ENCODE results near the gene JAK3. TPM values are rescaled to one million over a fixed set of nuclear protein-coding genes. Genes with fewer than 3 reads are reported as not detected.

Gene JAK3
- total and polyA plus RNA-seq, 4 donors: 2.8 to 5.0 (median 4.3) TPM

DNA sequence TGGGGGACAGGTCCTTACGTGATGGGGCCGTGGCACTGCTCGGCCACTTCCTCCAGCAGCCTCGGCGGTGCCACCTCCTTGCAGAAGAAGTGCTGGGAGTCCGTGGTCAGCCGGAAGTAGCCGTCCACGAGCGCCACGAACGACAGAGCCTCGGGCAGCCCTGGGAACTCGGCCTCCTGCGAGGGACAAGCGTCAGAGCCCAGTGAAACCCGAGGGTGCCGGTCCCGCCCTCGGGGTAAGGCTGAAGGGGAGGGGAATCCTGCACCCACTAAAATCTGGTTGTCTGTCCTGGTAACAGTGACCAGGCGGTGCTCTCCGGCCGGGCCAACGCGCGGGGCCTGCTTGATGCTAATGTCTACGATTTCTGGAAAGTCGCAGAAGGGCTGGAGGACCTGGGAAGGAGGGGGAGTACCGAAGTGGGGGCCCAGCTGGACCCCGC lies 6.4 kb downstream of the JAK3 start:
- H3K9me3 ChIP-seq (ENCODE audit: control insufficient read depth, insufficient read depth, low read length): no peaks in the 10 kb centered on the region
- H3K27me3 ChIP-seq (ENCODE audit: control insufficient read depth, insufficient read depth, low read length): peaks cover 9% of the 10 kb centered on the region
- peaks cover 23% of the 10 kb centered on the region for H3K4me1 ChIP-seq (ENCODE audit: control insufficient read depth, insufficient read depth, low read length)
- H3K36me3 ChIP-seq (ENCODE audit: control insufficient read depth, insufficient read depth, low read length): peaks cover 6% of the 10 kb centered on the region
- peak in 1 of 6 donors; percentile 9 for DNase-seq (ENCODE audit: low read depth in 4 of 6, low spot score in 6 of 6)
- WGBS (ENCODE audit: insufficient coverage): 9% methylated on average over 27 of the region's 30 CpGs
- peak overlapping the region; percentile 31 for H3K4me3 ChIP-seq (ENCODE audit: low read depth, low read length)
- no peak overlapping the region for H3K27ac ChIP-seq (ENCODE audit: low read depth, low read length)

DNA sequence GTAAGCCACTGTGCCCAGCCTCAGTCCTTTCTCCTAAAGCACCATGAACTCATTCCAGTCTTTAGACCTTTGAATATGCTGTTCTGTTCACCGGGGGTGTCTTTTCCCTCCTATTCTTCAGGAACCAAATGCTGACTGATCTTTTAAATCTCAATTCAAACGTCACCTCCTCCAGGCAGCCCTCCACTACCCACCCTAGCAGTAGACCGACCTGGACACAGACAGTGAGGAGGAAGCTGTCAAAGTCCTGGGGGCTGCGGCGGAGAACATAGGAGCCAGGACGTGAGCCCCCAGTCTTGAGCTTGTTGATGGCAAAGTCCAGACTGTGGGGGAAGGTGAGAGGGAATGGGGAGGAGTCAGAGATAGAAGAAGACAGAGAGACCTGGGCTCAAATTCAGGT lies 7.8 kb downstream of the JAK3 start:
- H3K36me3 ChIP-seq (ENCODE audit: control insufficient read depth, insufficient read depth, low read length): peaks cover 6% of the 10 kb centered on the region
- peaks cover 23% of the 10 kb centered on the region for H3K4me1 ChIP-seq (ENCODE audit: control insufficient read depth, insufficient read depth, low read length)
- peaks cover 9% of the 10 kb centered on the region for H3K27me3 ChIP-seq (ENCODE audit: control insufficient read depth, insufficient read depth, low read length)
- no peak overlapping the region for H3K4me3 ChIP-seq (ENCODE audit: low read depth, low read length)
- WGBS (ENCODE audit: insufficient coverage): 67% methylated on average over 2 of the region's 6 CpGs
- DNase-seq (ENCODE audit: low read depth in 4 of 6, low spot score in 6 of 6): no peak
- H3K9me3 ChIP-seq (ENCODE audit: control insufficient read depth, insufficient read depth, low read length): no peaks in the 10 kb centered on the region
- H3K27ac ChIP-seq (ENCODE audit: low read depth, low read length): no peak overlapping the region

DNA sequence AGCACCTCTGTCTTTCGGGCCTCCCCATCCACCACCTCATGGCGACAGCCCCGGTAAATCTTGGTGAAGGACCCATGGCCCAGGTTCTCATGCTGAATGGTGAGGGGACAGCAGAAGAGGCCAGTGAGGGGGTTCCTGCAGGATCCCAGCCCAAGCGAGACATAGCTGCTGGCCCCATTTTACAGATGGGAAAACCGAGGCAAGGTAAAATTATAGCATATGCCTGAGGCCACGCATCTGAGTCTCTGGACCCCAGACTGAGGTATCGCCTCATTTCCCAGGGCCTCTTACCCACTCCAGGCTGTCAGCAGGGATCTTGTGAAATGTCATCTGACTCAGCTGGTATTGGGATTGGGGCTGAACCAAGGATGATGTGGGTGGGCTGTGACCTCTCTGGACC lies 9.8 kb downstream of the JAK3 start:
- peaks cover 9% of the 10 kb centered on the region for H3K27me3 ChIP-seq (ENCODE audit: control insufficient read depth, insufficient read depth, low read length)
- 87% methylated on average over 5 of the region's 7 CpGs for WGBS (ENCODE audit: insufficient coverage)

DNA sequence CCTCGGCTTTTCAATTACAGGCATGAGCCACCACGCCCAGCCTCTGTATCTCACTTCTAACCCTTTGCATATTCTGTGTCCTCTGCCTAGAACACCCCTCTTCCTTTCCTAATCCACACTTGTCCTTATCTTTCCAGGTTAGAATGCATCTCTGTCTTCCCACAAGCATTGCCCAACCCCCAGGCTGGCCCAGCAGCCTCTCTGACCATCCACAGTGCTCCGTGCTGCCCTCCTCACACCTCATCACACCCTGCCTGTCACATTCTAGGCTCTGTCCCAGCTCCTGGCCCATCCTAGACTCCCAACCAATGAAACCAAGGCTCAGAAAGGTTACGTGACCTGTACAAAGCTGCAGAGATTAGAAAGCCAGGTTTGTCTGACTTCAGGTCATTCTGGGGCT lies 11.3 kb downstream of the JAK3 start:
- H3K27me3 ChIP-seq (ENCODE audit: control insufficient read depth, insufficient read depth, low read length): peaks cover 11% of the 10 kb centered on the region
- DNase-seq (ENCODE audit: low read depth in 4 of 6, low spot score in 6 of 6): no peak

More for the DNA sequence above, 9.8 kb downstream of the JAK3 start:
- no peak overlapping the region for H3K4me3 ChIP-seq (ENCODE audit: low read depth, low read length)
- H3K4me1 ChIP-seq (ENCODE audit: control insufficient read depth, insufficient read depth, low read length): peaks cover 20% of the 10 kb centered on the region
- no peak for DNase-seq (ENCODE audit: low read depth in 4 of 6, low spot score in 6 of 6)
- H3K36me3 ChIP-seq (ENCODE audit: control insufficient read depth, insufficient read depth, low read length): peaks cover 2% of the 10 kb centered on the region
- no peaks in the 10 kb centered on the region for H3K9me3 ChIP-seq (ENCODE audit: control insufficient read depth, insufficient read depth, low read length)
- H3K27ac ChIP-seq (ENCODE audit: low read depth, low read length): no peak overlapping the region

DNA sequence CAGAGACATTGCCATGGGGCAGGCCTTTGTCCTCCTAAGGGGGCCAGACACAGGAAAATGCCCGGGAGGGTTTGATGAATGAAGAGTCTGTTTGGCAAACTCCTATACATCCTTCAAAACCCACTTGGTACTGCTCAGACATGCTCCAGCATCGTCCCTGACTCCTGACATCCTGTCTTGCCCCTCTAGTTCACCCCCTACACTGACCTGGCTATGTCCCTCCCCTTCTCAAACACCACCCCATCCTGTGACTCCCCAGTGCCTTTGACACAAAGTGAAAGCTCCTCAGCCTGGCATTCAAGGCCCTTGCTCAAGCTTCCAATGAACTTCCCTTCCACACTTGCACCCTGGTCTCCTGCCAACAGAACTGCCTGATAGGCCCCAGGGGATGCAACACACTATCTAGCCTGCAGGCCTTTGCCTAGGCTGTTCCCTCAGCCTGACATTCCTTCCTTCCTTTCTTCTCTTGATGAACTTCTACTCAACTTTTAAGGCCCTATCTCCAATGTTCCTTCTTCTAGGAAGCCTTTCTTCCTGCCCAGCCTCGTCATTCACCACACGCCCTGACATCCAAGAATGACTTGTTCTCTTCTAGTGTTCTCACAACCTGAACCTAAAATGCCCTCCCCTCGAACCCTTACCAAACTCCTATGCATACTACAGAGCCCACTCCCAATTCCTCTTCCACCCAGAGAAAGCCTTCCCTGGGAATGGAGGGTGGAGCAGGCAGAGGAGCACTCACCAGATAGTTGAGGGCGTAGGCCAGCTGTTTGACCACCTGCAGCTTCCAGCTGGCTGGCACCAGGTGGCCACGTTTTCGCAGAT lies 12.4 kb downstream of the JAK3 start:
- no peaks in the 10 kb centered on the region for H3K9me3 ChIP-seq (ENCODE audit: control insufficient read depth, insufficient read depth, low read length)
- H3K27me3 ChIP-seq (ENCODE audit: control insufficient read depth, insufficient read depth, low read length): peaks cover 10% of the 10 kb centered on the region
- 77% methylated on average over 6 of the region's 8 CpGs for WGBS (ENCODE audit: insufficient coverage)
- no peak overlapping the region for H3K27ac ChIP-seq (ENCODE audit: low read depth, low read length)
- H3K4me1 ChIP-seq (ENCODE audit: control insufficient read depth, insufficient read depth, low read length): peaks cover 10% of the 10 kb centered on the region
- no peak for DNase-seq (ENCODE audit: low read depth in 4 of 6, low spot score in 6 of 6)
- H3K36me3 ChIP-seq (ENCODE audit: control insufficient read depth, insufficient read depth, low read length): no peaks in the 10 kb centered on the region
- H3K4me3 ChIP-seq (ENCODE audit: low read depth, low read length): no peak overlapping the region

More for the DNA sequence above, 11.3 kb downstream of the JAK3 start:
- H3K27ac ChIP-seq (ENCODE audit: low read depth, low read length): no peak overlapping the region
- no peak overlapping the region for H3K4me3 ChIP-seq (ENCODE audit: low read depth, low read length)
- H3K9me3 ChIP-seq (ENCODE audit: control insufficient read depth, insufficient read depth, low read length): no peaks in the 10 kb centered on the region
- peaks cover 7% of the 10 kb centered on the region for H3K4me1 ChIP-seq (ENCODE audit: control insufficient read depth, insufficient read depth, low read length)
- 54% methylated on average over 3 of the region's 4 CpGs for WGBS (ENCODE audit: insufficient coverage)
- H3K36me3 ChIP-seq (ENCODE audit: control insufficient read depth, insufficient read depth, low read length): peaks cover 2% of the 10 kb centered on the region

DNA sequence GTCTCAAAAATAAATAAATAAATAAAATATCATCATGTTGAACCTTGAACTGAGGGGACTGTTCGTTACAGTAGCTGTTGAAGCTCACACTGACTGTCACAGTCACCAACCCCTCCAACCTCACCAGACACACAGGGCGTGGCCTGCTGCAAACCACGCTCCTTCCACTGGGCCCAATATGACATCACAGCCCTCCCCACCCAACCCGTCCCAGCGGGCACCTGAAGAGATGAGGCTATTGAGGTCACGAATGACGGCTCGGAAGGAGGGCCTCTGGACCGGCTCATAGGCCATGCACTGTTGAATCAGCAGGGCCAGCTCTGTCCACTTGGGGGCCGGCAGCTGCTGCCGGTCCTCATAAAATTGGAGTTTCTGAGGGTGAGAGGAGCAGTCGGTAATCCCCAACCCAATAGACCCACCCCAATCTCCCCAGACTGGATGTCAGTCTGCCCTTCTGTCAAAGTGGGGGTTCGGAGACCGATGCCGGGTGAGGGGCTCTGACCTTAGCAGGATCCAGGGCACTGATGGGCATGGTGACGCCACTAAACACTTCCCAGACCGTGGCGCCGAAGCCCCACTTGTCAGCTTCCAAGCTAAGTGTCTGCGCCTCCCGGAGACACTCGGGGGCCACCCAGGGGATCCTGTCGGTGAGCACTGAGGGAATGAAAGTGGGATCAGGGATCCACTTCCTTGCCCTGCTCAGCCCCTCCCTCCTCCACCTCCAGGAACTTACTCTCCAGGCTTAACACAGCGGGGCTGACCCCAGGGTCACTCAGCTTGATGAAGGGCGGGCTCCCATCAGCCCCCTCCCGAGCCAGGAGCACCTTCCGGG lies 13.2 kb downstream of the JAK3 start:
- Histone ChIP-seq H3K4me1 (ENCODE audit: control insufficient read depth, insufficient read depth, low read length) (peaks cover 17% of the 10 kb centered on the region), H3K27ac (ENCODE audit: low read depth, low read length) (no peak overlapping the region), H3K36me3 (ENCODE audit: control insufficient read depth, insufficient read depth, low read length) (no peaks in the 10 kb centered on the region), H3K4me3 (ENCODE audit: low read depth, low read length) (no peak overlapping the region), H3K27me3 (ENCODE audit: control insufficient read depth, insufficient read depth, low read length) (peaks cover 10% of the 10 kb centered on the region), H3K9me3 (ENCODE audit: control insufficient read depth, insufficient read depth, low read length) (no peaks in the 10 kb centered on the region)
- WGBS (ENCODE audit: insufficient coverage): 61% methylated on average over 20 of the region's 27 CpGs
- no peak for DNase-seq (ENCODE audit: low read depth in 4 of 6, low spot score in 6 of 6)

DNA sequence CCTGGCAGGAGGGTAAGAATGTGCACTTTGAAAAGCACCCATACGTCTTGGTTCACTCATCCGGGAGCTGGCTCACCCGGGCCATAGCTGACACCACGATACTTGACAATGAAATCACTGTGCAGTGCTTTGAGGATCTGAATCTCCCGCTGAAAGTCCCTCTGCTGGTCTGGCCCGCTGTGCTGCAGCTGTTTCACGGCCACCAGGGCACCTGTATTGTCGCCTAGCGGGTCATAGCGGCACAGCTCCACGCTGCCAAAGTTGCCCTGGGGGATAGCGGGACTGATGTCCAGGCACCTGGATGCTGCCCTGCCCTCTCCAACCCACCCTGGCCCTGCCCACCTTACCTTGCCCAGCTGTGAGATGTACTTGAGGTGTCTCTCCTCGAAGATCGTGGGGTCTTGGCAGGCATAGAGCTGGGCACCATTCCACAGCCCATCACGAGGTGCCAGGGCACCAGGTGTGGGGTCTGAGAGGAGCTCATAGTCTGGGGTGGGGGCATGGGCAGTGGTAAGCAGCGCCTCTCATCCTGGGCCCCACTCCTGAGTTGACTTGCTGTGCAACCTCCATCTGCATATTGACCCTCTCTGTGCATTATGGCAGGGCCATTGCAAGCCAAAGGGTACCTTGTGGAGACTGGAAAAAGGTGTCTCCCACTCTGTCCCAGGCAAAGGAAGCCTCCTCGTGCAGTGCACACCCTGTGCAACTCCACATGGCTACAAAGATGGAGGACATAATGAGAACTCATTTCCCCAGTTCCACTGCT lies 15.2 kb downstream of the JAK3 start:
- no peaks in the 10 kb centered on the region for H3K36me3 ChIP-seq (ENCODE audit: control insufficient read depth, insufficient read depth, low read length)
- no peak overlapping the region for H3K27ac ChIP-seq (ENCODE audit: low read depth, low read length)
- H3K4me1 ChIP-seq (ENCODE audit: control insufficient read depth, insufficient read depth, low read length): peaks cover 17% of the 10 kb centered on the region
- no peak for DNase-seq (ENCODE audit: low read depth in 4 of 6, low spot score in 6 of 6)
- H3K9me3 ChIP-seq (ENCODE audit: control insufficient read depth, insufficient read depth, low read length): no peaks in the 10 kb centered on the region
- WGBS (ENCODE audit: insufficient coverage): 84% methylated on average over 14 of the region's 17 CpGs
- H3K4me3 ChIP-seq (ENCODE audit: low read depth, low read length): no peak overlapping the region
- H3K27me3 ChIP-seq (ENCODE audit: control insufficient read depth, insufficient read depth, low read length): peaks cover 10% of the 10 kb centered on the region

- H3K27ac ChIP-seq (ENCODE audit: low read depth, low read length): no peak overlapping the region
- DNase-seq (ENCODE audit: low read depth in 4 of 6, low spot score in 6 of 6): peak in 1 of 6 donors; percentile 16
- peak overlapping the region; percentile 29 for H3K4me3 ChIP-seq (ENCODE audit: low read depth, low read length)
- WGBS (ENCODE audit: insufficient coverage): 16% methylated on average over 25 of the region's 25 CpGs
- no peaks in the 10 kb centered on the region for H3K36me3 ChIP-seq (ENCODE audit: control insufficient read depth, insufficient read depth, low read length)
- peaks cover 10% of the 10 kb centered on the region for H3K27me3 ChIP-seq (ENCODE audit: control insufficient read depth, insufficient read depth, low read length)
- peaks cover 17% of the 10 kb centered on the region for H3K4me1 ChIP-seq (ENCODE audit: control insufficient read depth, insufficient read depth, low read length)
- no peaks in the 10 kb centered on the region for H3K9me3 ChIP-seq (ENCODE audit: control insufficient read depth, insufficient read depth, low read length)
Observed at GRCh38 chr19:17831419-17831888, 16.3 kb downstream of the JAK3 start.

Data from spinal cord (tissue), 10 donors.